IPS-15b (cell line): ENCODE results near the gene PRELID3B.

ENCODE experiments used
- H3K27me3 ChIP-seq: one replicate; pipeline ENCODE4 v1.6.1; 2013; ENCODE audit warnings: low read length; ENCODE audit not compliant: control insufficient read depth, insufficient read depth
- H3K36me3 ChIP-seq: one replicate; pipeline ENCODE4 v1.6.1; 2013; ENCODE audit warnings: low read length; ENCODE audit not compliant: control insufficient read depth, insufficient read depth
- H3K4me1 ChIP-seq: one replicate; pipeline ENCODE4 v1.6.1; 2013; ENCODE audit warnings: mild to moderate bottlenecking, low read length; ENCODE audit not compliant: control insufficient read depth, insufficient read depth
- H3K4me3 ChIP-seq: one replicate; pipeline ENCODE4 v1.5.1; 2013; ENCODE audit warnings: low read depth, low read length
- H3K9ac ChIP-seq: one replicate; pipeline ENCODE4 v1.6.1; 2013; ENCODE audit warnings: low read depth, mild to moderate bottlenecking, low read length
- H3K9me3 ChIP-seq: one replicate; pipeline ENCODE4 v1.6.1; 2013; ENCODE audit warnings: mild to moderate bottlenecking, low read length; ENCODE audit not compliant: control insufficient read depth, insufficient read depth

Gene PRELID3B

GRCh38 chr20:59005523-59006166 lies 36.9 kb downstream of the PRELID3B start:
- Histone ChIP-seq H3K27me3 (peaks cover 10% of the 10 kb centered on the region), H3K9me3 (no peaks in the 10 kb centered on the region), H3K4me1 (peaks cover 2% of the 10 kb centered on the region), H3K4me3 (no peak overlapping the region), H3K9ac (no peak overlapping the region), H3K36me3 (peaks cover 2% of the 10 kb centered on the region)

- H3K9me3 ChIP-seq, result no peaks in the 10 kb centered on the region
- H3K36me3 ChIP-seq, result peaks cover 2% of the 10 kb centered on the region
- peaks cover 2% of the 10 kb centered on the region for H3K4me1 ChIP-seq
- peaks cover 10% of the 10 kb centered on the region for H3K27me3 ChIP-seq
- H3K4me3 ChIP-seq, result no peak overlapping the region
- no peak overlapping the region for H3K9ac ChIP-seq
These were observed 37.6 kb downstream of the PRELID3B start for GRCh38 chr20:59004763-59005522.

DNA sequence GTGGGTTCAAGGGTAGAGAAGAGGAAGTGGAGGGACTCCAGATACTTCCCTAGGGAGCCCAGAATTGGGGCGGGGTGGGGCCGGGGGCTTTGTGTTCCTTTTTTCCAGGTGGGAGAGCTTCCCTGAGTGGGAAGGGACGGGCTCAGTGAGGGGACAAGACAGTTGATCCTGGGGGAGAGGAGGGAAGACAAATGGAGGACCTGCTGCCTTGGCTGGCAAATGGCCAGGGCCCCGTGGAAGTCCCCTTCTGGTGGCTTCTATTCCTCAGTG lies 38.2 kb downstream of the PRELID3B start:
- H3K36me3 ChIP-seq, result peaks cover 2% of the 10 kb centered on the region
- no peaks in the 10 kb centered on the region for H3K9me3 ChIP-seq
- H3K9ac ChIP-seq, result no peak overlapping the region
- peaks cover 10% of the 10 kb centered on the region for H3K27me3 ChIP-seq
- no peak overlapping the region for H3K4me3 ChIP-seq
- peaks cover 2% of the 10 kb centered on the region for H3K4me1 ChIP-seq

DNA sequence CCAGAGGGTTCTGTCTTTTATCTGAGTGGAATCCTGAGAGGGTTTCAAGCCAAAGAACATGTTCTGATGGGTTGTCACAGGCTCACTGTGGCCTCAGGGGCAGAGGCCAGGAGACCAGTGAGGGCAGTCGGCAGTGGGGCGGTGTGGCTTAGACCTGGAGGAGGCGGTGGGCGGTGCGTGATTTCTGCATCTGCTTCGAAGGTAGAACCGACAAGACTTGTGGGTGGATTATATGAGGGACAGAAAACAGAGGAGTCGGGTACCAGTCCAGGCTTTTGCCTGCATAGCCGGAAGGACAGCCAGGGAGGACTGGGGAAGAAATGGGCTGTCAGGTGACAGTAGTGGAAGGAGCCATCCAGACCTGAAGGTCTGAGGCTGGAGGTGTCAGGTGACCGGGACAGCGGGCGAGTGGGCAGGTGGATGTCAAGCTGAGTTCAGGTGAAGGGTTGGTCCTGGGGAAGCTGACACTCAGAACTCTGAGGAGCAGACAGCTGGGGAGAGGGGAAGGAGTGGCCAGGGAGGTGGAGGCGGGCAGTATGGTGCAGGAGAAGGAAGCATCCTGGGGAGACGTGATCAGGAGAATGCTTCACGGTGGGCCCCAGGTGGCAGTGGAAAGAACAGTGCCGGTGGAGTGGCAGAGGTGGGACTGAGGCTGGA lies 38.6 kb downstream of the PRELID3B start:
- Histone ChIP-seq H3K4me1 (peaks cover 2% of the 10 kb centered on the region), H3K4me3 (no peak overlapping the region), H3K36me3 (peaks cover 2% of the 10 kb centered on the region), H3K27me3 (peaks cover 8% of the 10 kb centered on the region), H3K9me3 (no peaks in the 10 kb centered on the region), H3K9ac (no peak overlapping the region)

DNA sequence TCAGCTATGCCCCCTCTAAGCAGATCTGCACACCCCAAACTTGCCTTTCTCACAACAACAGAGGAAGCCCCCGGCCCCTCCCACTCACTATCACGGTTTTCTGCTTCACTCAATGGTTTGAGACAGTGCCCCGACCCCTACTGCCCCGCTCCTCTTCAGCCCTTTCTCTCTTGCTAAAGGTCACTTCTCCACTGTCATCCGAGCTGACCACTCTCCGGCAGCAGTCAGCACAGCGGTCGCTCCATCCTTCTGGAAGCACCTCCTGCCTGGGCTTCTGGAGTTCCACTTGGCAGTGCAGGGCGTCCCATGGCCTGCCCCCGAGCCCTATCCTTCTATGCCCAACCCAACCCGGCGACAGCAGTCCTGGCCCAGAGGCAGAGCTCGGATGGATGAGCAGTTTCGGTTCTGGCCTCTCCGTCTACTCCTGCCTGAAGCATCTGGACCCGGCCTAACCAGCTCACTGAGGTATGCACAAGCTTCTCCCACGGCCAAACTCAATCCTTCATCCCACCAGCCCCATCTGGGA lies 39.6 kb downstream of the PRELID3B start:
- H3K4me3 ChIP-seq, result no peak overlapping the region
- H3K9me3 ChIP-seq, result no peaks in the 10 kb centered on the region
- peaks cover 2% of the 10 kb centered on the region for H3K27me3 ChIP-seq
- no peak overlapping the region for H3K9ac ChIP-seq
- H3K36me3 ChIP-seq, result peaks cover 2% of the 10 kb centered on the region
- peaks cover 2% of the 10 kb centered on the region for H3K4me1 ChIP-seq

DNA sequence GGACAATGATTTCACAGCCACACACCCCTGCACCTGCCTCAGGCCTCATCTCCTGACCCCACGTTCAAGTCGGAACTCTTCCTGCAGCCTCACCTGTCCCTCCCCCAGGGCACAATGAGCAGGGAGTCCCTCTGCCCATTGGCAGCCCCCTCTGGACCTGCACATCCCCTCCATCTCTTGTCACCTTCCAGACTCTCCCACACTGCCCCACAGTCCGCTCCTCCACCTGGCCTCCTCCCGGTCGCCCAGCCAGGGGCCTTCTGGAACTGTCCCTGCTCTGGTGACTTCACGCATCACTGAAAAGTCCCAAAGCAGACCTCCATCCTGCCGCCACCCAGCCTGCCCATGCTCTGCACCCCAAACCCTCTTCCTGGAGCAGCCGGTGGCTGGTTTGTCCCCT lies 40.2 kb downstream of the PRELID3B start:
- Histone ChIP-seq H3K4me3 (no peak overlapping the region), H3K27me3 (no peaks in the 10 kb centered on the region), H3K36me3 (peaks cover 2% of the 10 kb centered on the region), H3K4me1 (no peaks in the 10 kb centered on the region), H3K9me3 (no peaks in the 10 kb centered on the region), H3K9ac (no peak overlapping the region)

- Histone ChIP-seq H3K9ac (no peak overlapping the region), H3K27me3 (no peaks in the 10 kb centered on the region), H3K4me3 (no peak overlapping the region), H3K9me3 (no peaks in the 10 kb centered on the region), H3K36me3 (peaks cover 2% of the 10 kb centered on the region), H3K4me1 (no peaks in the 10 kb centered on the region)
These were observed 41.0 kb downstream of the PRELID3B start for GRCh38 chr20:59001449-59002171.

GRCh38 chr20:59001068-59001448 lies 41.5 kb downstream of the PRELID3B start:
- no peak overlapping the region for H3K9ac ChIP-seq
- peaks cover 5% of the 10 kb centered on the region for H3K36me3 ChIP-seq
- H3K27me3 ChIP-seq, result no peaks in the 10 kb centered on the region
- no peaks in the 10 kb centered on the region for H3K4me1 ChIP-seq
- no peaks in the 10 kb centered on the region for H3K9me3 ChIP-seq
- no peak overlapping the region for H3K4me3 ChIP-seq

DNA sequence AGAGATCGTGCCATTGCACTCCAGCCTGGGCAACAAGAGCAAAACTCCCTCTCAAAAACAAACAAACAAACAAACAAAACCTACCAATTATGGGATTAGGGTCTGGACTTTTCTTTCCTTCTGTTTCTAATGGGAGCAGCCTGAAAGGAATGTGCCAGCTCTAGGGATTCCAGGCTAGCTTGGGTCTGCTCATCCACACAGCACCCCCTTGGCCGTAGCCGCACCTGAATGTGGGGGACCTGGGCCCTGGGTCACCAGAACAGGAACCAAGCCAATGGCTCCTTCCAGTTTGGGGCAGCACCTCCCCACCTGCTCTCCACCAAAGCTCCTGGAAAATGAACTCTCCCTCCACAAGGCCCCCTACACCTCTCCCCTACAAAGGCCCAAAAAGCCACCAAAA lies 42.3 kb downstream of the PRELID3B start:
- H3K9ac ChIP-seq, result no peak overlapping the region
- H3K4me3 ChIP-seq, result no peak overlapping the region
- no peaks in the 10 kb centered on the region for H3K27me3 ChIP-seq
- H3K4me1 ChIP-seq, result no peaks in the 10 kb centered on the region
- peaks cover 12% of the 10 kb centered on the region for H3K36me3 ChIP-seq
- H3K9me3 ChIP-seq, result no peaks in the 10 kb centered on the region

DNA sequence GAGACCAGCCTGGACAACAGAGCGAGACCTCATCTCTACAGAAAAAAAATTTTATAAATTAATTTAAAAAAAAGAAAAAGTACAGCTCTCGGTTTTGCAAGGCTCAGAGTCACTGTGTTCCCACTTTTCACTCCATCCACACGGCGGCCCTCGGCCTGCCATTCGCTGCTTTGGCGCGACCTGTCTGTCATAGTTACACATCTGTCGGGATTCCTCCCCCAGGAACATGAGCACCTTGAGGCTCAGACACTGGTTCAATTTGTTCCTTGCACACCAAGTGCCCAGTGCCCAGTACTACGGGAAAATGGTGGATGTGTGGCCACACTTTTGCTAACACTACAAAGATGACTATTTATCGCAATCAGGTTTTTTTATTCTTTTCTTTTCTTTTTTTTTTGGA lies 43.9 kb downstream of the PRELID3B start:
- H3K9ac ChIP-seq, result no peak overlapping the region
- H3K4me1 ChIP-seq, result no peaks in the 10 kb centered on the region
- no peaks in the 10 kb centered on the region for H3K9me3 ChIP-seq
- peaks cover 25% of the 10 kb centered on the region for H3K36me3 ChIP-seq
- no peaks in the 10 kb centered on the region for H3K27me3 ChIP-seq
- no peak overlapping the region for H3K4me3 ChIP-seq

DNA sequence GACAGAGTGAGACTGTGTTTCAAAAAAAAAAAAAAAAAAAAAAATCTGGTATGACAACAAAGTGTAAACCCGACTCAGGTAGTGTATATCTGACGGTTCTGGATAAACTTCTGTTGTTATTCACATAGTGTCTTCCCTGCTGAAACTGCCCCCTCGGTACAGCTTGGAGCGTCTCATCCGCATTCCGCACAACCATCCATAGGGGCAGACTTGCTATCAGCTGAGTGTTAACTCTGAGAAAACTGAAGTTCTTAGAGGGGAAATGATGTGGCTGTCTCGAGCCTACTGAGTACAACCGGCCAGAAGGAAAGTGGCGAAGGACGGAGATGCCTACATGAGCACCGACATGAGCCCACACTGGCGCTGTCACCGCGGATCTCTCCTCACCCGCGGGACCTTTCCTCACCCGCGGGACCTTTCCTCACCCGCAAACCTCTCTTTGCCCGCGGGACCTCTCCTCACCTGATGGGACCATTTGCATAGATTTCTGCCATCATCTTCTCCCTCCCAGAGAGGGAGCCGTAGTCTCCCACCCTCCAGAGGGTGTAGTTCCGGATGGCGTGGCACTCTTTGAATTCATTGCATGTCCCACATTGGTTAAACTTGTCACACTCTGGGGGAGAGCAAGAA lies 45.3 kb downstream of the PRELID3B start:
- no peak overlapping the region for H3K9ac ChIP-seq
- peaks cover 38% of the 10 kb centered on the region for H3K36me3 ChIP-seq
- no peaks in the 10 kb centered on the region for H3K9me3 ChIP-seq
- H3K27me3 ChIP-seq, result no peaks in the 10 kb centered on the region
- no peak overlapping the region for H3K4me3 ChIP-seq
- H3K4me1 ChIP-seq, result no peaks in the 10 kb centered on the region
